ENCODE data around the gene NPW.
"Not testable (repeated sequence)": the region's sequence is repeated elsewhere in the genome, so short reads cannot be mapped to it uniquely, and the experiment has no call there.

The NPW gene

GRCh38 chr16:2006317-2006716, 13.3 kb upstream of the NPW start:
- Histone ChIP-seq H3K27me3 (replicated peaks; ENCODE audit: control insufficient read depth, insufficient read depth, low read length) (no peaks in the 10 kb centered on the region), H3K9ac (ENCODE audit: low read length) (peak overlapping the region; percentile 61), H3K9me3 (ENCODE audit: control insufficient read depth, low read length) (no peaks in the 10 kb centered on the region), H3K4me1 (ENCODE audit: control insufficient read depth, insufficient read depth, low read length) (peaks cover 55% of the 10 kb centered on the region), H3K36me3 (ENCODE audit: control insufficient read depth, insufficient read depth, low read length, severe bottlenecking) (peaks cover 23% of the 10 kb centered on the region), H3K4me3 (ENCODE audit: low read length) (no peak overlapping the region)
- DNase-seq (ENCODE audit: low read depth) = no peak

- Histone ChIP-seq H3K4me1 (ENCODE audit: control insufficient read depth, insufficient read depth, low read length) (peaks cover 55% of the 10 kb centered on the region), H3K36me3 (ENCODE audit: control insufficient read depth, insufficient read depth, low read length, severe bottlenecking) (peaks cover 14% of the 10 kb centered on the region), H3K9me3 (ENCODE audit: control insufficient read depth, low read length) (no peaks in the 10 kb centered on the region), H3K4me3 (ENCODE audit: low read length) (peak overlapping the region; percentile 89), H3K9ac (ENCODE audit: low read length) (peak overlapping the region; percentile 95), H3K27me3 (replicated peaks; ENCODE audit: control insufficient read depth, insufficient read depth, low read length) (no peaks in the 10 kb centered on the region)
- no peak for DNase-seq (ENCODE audit: low read depth)
Measured at GRCh38 chr16:2007081-2007836, 12.3 kb upstream of the NPW start.

- Histone ChIP-seq H3K4me3 (ENCODE audit: low read length) (peak overlapping the region; percentile 89), H3K36me3 (ENCODE audit: control insufficient read depth, insufficient read depth, low read length, severe bottlenecking) (peaks cover 6% of the 10 kb centered on the region), H3K9ac (ENCODE audit: low read length) (peak overlapping the region; percentile 95), H3K4me1 (ENCODE audit: control insufficient read depth, insufficient read depth, low read length) (peaks cover 55% of the 10 kb centered on the region), H3K9me3 (ENCODE audit: control insufficient read depth, low read length) (no peaks in the 10 kb centered on the region), H3K27me3 (replicated peaks; ENCODE audit: control insufficient read depth, insufficient read depth, low read length) (no peaks in the 10 kb centered on the region)
- DNase-seq (ENCODE audit: low read depth) = peak; percentile 20
Measured at GRCh38 chr16:2008009-2008526, 11.5 kb upstream of the NPW start.

- no peaks in the 10 kb centered on the region for H3K36me3 ChIP-seq (ENCODE audit: control insufficient read depth, insufficient read depth, low read length, severe bottlenecking)
- DNase-seq (ENCODE audit: low read depth) = peak; percentile 79
- H3K9me3 ChIP-seq (ENCODE audit: control insufficient read depth, low read length) = no peaks in the 10 kb centered on the region
- H3K27me3 ChIP-seq (replicated peaks; ENCODE audit: control insufficient read depth, insufficient read depth, low read length) = no peaks in the 10 kb centered on the region
- peaks cover 52% of the 10 kb centered on the region for H3K4me1 ChIP-seq (ENCODE audit: control insufficient read depth, insufficient read depth, low read length)
- peak overlapping the region; percentile 89 for H3K4me3 ChIP-seq (ENCODE audit: low read length)
- H3K9ac ChIP-seq (ENCODE audit: low read length) = peak overlapping the region; percentile 95
Measured at GRCh38 chr16:2008631-2009163, 10.9 kb upstream of the NPW start.

- Histone ChIP-seq H3K4me1 (ENCODE audit: control insufficient read depth, insufficient read depth, low read length) (peaks cover 46% of the 10 kb centered on the region), H3K36me3 (ENCODE audit: control insufficient read depth, insufficient read depth, low read length, severe bottlenecking) (no peaks in the 10 kb centered on the region), H3K9ac (ENCODE audit: low read length) (peak overlapping the region; percentile 95), H3K9me3 (ENCODE audit: control insufficient read depth, low read length) (no peaks in the 10 kb centered on the region), H3K4me3 (ENCODE audit: low read length) (peak overlapping the region; percentile 89), H3K27me3 (replicated peaks; ENCODE audit: control insufficient read depth, insufficient read depth, low read length) (no peaks in the 10 kb centered on the region)
- peak; percentile 46 for DNase-seq (ENCODE audit: low read depth)
Measured at GRCh38 chr16:2009164-2009711, 10.3 kb upstream of the NPW start.

- DNase-seq (ENCODE audit: low read depth) = peak; percentile 96
- no peaks in the 10 kb centered on the region for H3K27me3 ChIP-seq (replicated peaks; ENCODE audit: control insufficient read depth, insufficient read depth, low read length)
- H3K9me3 ChIP-seq (ENCODE audit: control insufficient read depth, low read length) = no peaks in the 10 kb centered on the region
- H3K36me3 ChIP-seq (ENCODE audit: control insufficient read depth, insufficient read depth, low read length, severe bottlenecking) = no peaks in the 10 kb centered on the region
- H3K4me1 ChIP-seq (ENCODE audit: control insufficient read depth, insufficient read depth, low read length) = peaks cover 41% of the 10 kb centered on the region
- peak within 1 kb of the TSS; percentile 89 for H3K4me3 ChIP-seq (ENCODE audit: low read length)
- peak within 1 kb of the TSS; percentile 95 for H3K9ac ChIP-seq (ENCODE audit: low read length)
Measured at GRCh38 chr16:2009791-2010510, 9.6 kb upstream of the NPW start, which contains the start of gene ZNF598. Gene ZNF598 (minus strand): TSS chr16:2009821.

GRCh38 chr16:2011726-2012125, 7.9 kb upstream of the NPW start:
- not testable (repeated sequence) for H3K9ac ChIP-seq (ENCODE audit: low read length); H3K4me3 ChIP-seq (ENCODE audit: low read length); DNase-seq (ENCODE audit: low read depth); H3K36me3 ChIP-seq (ENCODE audit: control insufficient read depth, insufficient read depth, low read length, severe bottlenecking); H3K9me3 ChIP-seq (ENCODE audit: control insufficient read depth, low read length); H3K27me3 ChIP-seq (replicated peaks; ENCODE audit: control insufficient read depth, insufficient read depth, low read length)
- peaks cover 28% of the 10 kb centered on the region for H3K4me1 ChIP-seq (ENCODE audit: control insufficient read depth, insufficient read depth, low read length)

- H3K9ac ChIP-seq (ENCODE audit: low read length) = no peak overlapping the region
- no peak overlapping the region for H3K4me3 ChIP-seq (ENCODE audit: low read length)
- no peaks in the 10 kb centered on the region for H3K27me3 ChIP-seq (replicated peaks; ENCODE audit: control insufficient read depth, insufficient read depth, low read length)
- no peaks in the 10 kb centered on the region for H3K9me3 ChIP-seq (ENCODE audit: control insufficient read depth, low read length)
- peaks cover 10% of the 10 kb centered on the region for H3K4me1 ChIP-seq (ENCODE audit: control insufficient read depth, insufficient read depth, low read length)
- DNase-seq (ENCODE audit: low read depth) = no peak
- H3K36me3 ChIP-seq (ENCODE audit: control insufficient read depth, insufficient read depth, low read length, severe bottlenecking) = no peaks in the 10 kb centered on the region
Measured at GRCh38 chr16:2013527-2013926, 6.1 kb upstream of the NPW start.

GRCh38 chr16:2015117-2015946, 4.3 kb upstream of the NPW start:
- H3K4me3 ChIP-seq (ENCODE audit: low read length) = no peak overlapping the region
- no peak overlapping the region for H3K9ac ChIP-seq (ENCODE audit: low read length)
- DNase-seq (ENCODE audit: low read depth) = no peak
- peaks cover 7% of the 10 kb centered on the region for H3K4me1 ChIP-seq (ENCODE audit: control insufficient read depth, insufficient read depth, low read length)
- H3K27me3 ChIP-seq (replicated peaks; ENCODE audit: control insufficient read depth, insufficient read depth, low read length) = peaks cover 8% of the 10 kb centered on the region
- no peaks in the 10 kb centered on the region for H3K36me3 ChIP-seq (ENCODE audit: control insufficient read depth, insufficient read depth, low read length, severe bottlenecking)
- H3K9me3 ChIP-seq (ENCODE audit: control insufficient read depth, low read length) = no peaks in the 10 kb centered on the region

GRCh38 chr16:2015947-2016208, 3.7 kb upstream of the NPW start:
- Histone ChIP-seq H3K4me3 (ENCODE audit: low read length) (no peak overlapping the region), H3K9me3 (ENCODE audit: control insufficient read depth, low read length) (no peaks in the 10 kb centered on the region), H3K4me1 (ENCODE audit: control insufficient read depth, insufficient read depth, low read length) (peaks cover 4% of the 10 kb centered on the region), H3K27me3 (replicated peaks; ENCODE audit: control insufficient read depth, insufficient read depth, low read length) (peaks cover 8% of the 10 kb centered on the region), H3K36me3 (ENCODE audit: control insufficient read depth, insufficient read depth, low read length, severe bottlenecking) (no peaks in the 10 kb centered on the region), H3K9ac (ENCODE audit: low read length) (no peak overlapping the region)
- no peak for DNase-seq (ENCODE audit: low read depth)
